ENCODE data around the gene HLA-DPB1. TPM values are rescaled to one million over a fixed set of nuclear protein-coding genes. Genes with fewer than 3 reads are reported as not detected.

The HLA-DPB1 gene
- total and polyA plus RNA-seq, 12 donors, result 10.8 to 521 (median 120) TPM

DNA sequence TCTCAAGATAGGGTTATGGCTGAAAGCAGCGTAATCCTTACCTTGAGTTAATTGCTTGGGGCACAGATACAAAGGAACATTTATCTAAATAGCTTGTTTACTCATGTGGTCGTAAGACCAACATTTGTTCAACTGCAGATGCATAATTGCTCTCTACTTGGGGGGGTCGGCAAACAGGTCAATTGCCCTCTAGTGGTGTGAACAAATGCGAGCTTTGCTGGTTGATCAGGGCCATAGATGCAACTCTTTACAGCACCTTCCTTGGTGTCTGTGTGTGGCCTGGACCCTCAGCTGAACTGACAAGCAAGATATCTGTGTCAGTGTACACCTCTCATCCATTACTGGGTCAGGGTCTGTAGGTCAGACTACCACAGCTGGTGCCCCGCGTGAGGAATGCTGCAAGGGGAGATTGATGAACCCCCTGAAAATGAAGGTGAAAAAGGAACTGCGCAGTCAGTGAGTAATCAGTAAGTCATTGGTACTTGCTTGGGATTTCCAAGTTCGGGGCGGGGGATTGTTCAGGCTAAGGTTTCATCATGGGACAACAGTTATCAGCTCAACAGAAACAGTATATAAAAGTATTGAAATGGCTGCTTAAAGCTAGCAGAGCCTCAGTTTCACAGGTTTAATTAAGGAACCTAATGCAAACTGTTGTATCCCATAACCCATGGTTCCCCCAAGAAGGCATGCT lies 26.3 kb upstream of the HLA-DPB1 start:
- Histone ChIP-seq H3K4me1 (replicated peaks in 1 of 2) (no peaks in the 10 kb centered on the region), H3K9me3 (replicated peaks in 1 of 3) (no peaks in the 10 kb centered on the region), H3K4me3 (no peak overlapping the region), H3K27ac (no peak overlapping the region), H3K36me3 (replicated peaks in 1 of 2) (no peaks in the 10 kb centered on the region), H3K27me3 (peaks cover 6% of the 10 kb centered on the region)
- intact Hi-C loops (cut with DNase I), result no loop called here
- TF ChIP-seq, protein P1, sequence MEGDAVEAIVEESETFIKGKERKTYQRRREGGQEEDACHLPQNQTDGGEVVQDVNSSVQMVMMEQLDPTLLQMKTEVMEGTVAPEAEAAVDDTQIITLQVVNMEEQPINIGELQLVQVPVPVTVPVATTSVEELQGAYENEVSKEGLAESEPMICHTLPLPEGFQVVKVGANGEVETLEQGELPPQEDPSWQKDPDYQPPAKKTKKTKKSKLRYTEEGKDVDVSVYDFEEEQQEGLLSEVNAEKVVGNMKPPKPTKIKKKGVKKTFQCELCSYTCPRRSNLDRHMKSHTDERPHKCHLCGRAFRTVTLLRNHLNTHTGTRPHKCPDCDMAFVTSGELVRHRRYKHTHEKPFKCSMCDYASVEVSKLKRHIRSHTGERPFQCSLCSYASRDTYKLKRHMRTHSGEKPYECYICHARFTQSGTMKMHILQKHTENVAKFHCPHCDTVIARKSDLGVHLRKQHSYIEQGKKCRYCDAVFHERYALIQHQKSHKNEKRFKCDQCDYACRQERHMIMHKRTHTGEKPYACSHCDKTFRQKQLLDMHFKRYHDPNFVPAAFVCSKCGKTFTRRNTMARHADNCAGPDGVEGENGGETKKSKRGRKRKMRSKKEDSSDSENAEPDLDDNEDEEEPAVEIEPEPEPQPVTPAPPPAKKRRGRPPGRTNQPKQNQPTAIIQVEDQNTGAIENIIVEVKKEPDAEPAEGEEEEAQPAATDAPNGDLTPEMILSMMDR (IDR thresholded peaks at IDR 0.05), result no peak
- DNase-seq, result no peak
- WGBS, 4 donors, result 55 to 63% (median 59%) methylated on average over 9 of the region's 9 CpGs

DNA sequence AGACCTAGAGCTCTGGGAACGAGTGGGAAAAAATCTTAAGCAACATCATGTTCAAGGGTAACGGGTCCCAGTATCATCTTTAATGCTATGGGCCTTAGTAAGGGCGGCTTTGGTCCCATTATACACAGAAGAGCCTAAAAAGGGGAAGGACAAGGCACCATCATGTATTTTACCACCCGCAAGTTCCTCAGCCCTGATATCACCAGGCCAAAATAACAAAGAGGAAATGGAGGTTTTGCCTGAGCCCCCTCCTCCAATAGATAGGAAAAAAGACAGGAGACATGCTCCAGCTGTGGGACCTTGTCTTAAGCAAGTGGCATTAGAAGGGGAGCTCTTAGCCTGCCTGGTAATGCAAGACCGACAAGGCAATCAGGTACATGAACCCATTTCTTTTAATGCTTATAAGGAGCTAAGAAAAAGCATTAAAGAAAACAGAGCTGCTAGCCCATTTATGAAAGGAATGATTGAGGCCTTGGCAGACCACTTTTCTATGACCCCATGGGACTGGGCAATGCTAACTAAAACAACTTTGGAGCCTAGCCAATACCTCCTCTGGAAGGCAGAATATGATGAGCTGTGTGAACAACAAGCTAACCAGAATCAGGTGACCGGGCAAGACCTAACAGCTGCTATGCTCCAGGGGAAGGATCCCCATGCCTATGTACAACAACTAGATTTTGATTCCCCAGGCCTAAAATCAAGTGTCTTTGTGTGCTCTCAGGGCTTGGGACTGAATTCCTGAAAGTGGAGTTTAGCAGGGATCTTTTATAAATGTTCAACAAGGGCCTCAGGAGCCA lies 25.6 kb upstream of the HLA-DPB1 start:
- peaks cover 6% of the 10 kb centered on the region for H3K27me3 ChIP-seq

DNA sequence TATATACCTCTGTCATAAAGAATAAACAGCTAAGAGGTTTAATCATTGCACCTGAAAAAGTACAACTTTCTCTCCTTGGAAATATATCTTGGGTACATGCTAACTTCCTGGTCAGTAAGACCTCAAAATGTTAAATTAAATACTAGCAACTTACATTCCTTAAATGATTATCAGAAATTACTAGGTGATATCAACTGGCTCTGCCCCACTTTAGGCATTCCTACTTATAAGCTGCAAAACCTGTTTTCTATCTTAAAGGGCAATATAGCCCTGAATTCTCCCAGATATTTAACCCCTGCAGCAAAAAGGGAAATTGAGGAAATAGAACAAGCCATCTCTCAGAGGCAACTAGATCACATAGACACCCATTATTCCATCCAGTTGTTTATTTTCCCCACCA lies 23.2 kb upstream of the HLA-DPB1 start:
- H3K36me3 ChIP-seq (replicated peaks in 1 of 2), result no peaks in the 10 kb centered on the region
- intact Hi-C loops (cut with DNase I), result no loop called here

More for the DNA sequence above, 25.6 kb upstream of the HLA-DPB1 start:
- no peak overlapping the region for H3K4me3 ChIP-seq
- no peaks in the 10 kb centered on the region for H3K9me3 ChIP-seq (replicated peaks in 1 of 3)
- H3K4me1 ChIP-seq (replicated peaks in 1 of 2), result no peaks in the 10 kb centered on the region
- intact Hi-C loops (cut with DNase I), result no loop called here
- no peak for TF ChIP-seq POLR2A (IDR thresholded peaks at IDR 0.05)
- TF ChIP-seq, protein P1 (IDR thresholded peaks at IDR 0.05), result no peak
- DNase-seq, result no peak
- WGBS, 4 donors, result 55 to 65% (median 62%) methylated on average over 5 to 6 of the region's 6 CpGs
- no peaks in the 10 kb centered on the region for H3K36me3 ChIP-seq (replicated peaks in 1 of 2)
- H3K27ac ChIP-seq, result no peak overlapping the region

GRCh38 chr6:33053230-33053629 lies 22.6 kb upstream of the HLA-DPB1 start:
- TF ChIP-seq POLR2A (IDR thresholded peaks at IDR 0.05), result no peak
- TF ChIP-seq, protein P1 (IDR thresholded peaks at IDR 0.05), result no peak
- H3K27ac ChIP-seq, result no peak overlapping the region
- DNase-seq, result no peak
- H3K27me3 ChIP-seq, result peaks cover 6% of the 10 kb centered on the region
- no peaks in the 10 kb centered on the region for H3K9me3 ChIP-seq (replicated peaks in 1 of 3)
- 27 to 45% (median 34%) methylated on average over 4 of the region's 4 CpGs for WGBS, 4 donors
- no peaks in the 10 kb centered on the region for H3K4me1 ChIP-seq (replicated peaks in 1 of 2)
- H3K36me3 ChIP-seq (replicated peaks in 1 of 2), result no peaks in the 10 kb centered on the region
- intact Hi-C loops (cut with DNase I), result no loop called here
- H3K4me3 ChIP-seq, result no peak overlapping the region

More for the DNA sequence above, 23.2 kb upstream of the HLA-DPB1 start:
- DNase-seq, result no peak
- Histone ChIP-seq H3K4me1 (replicated peaks in 1 of 2) (no peaks in the 10 kb centered on the region), H3K27me3 (peaks cover 6% of the 10 kb centered on the region), H3K27ac (no peak overlapping the region), H3K4me3 (no peak overlapping the region), H3K9me3 (replicated peaks in 1 of 3) (no peaks in the 10 kb centered on the region)
- TF ChIP-seq, protein P1 (IDR thresholded peaks at IDR 0.05), result no peak
- no peak for TF ChIP-seq POLR2A (IDR thresholded peaks at IDR 0.05)
